ENCODE results near the gene TENM4. TPM values are rescaled to one million over a fixed set of nuclear protein-coding genes. Genes with fewer than 3 reads are reported as not detected.
"Not testable (repeated sequence)": the region's sequence is repeated elsewhere in the genome, so short reads cannot be mapped to it uniquely, and the experiment has no call there.

TENM4 gene
- total RNA-seq, 4 donors from 2014 or later = 5.5 to 12.3 (median 8.9) TPM

GRCh38 chr11:79227767-79228755, 212.8 kb downstream of the TENM4 start:
- 65 to 68% methylated on average over 9 to 11 of the region's 13 CpGs for WGBS, 2 donors (ENCODE audit: low coverage in 1 of 2)
- no peak overlapping the region for H3K27ac ChIP-seq

GRCh38 chr11:79227308-79227707, 213.5 kb downstream of the TENM4 start:
- H3K4me1 ChIP-seq = no peaks in the 10 kb centered on the region
- no peaks in the 10 kb centered on the region for H3K9me3 ChIP-seq
- no peak for TF ChIP-seq POLR2AphosphoS5 (IDR thresholded peaks at IDR 0.05)
- no peak for TF ChIP-seq EP300 (IDR thresholded peaks at IDR 0.05)
- TF ChIP-seq CTCF (IDR thresholded peaks at IDR 0.05) = no peak
- no peak for TF ChIP-seq POLR2A (IDR thresholded peaks at IDR 0.05)
- H3K4me3 ChIP-seq = no peak overlapping the region
- 90 to 100% methylated on average over 2 of the region's 5 CpGs for WGBS, 2 donors (ENCODE audit: low coverage in 1 of 2)
- no peaks in the 10 kb centered on the region for H3K36me3 ChIP-seq
- H3K27me3 ChIP-seq = no peaks in the 10 kb centered on the region
- ATAC-seq = no peak
- no peak overlapping the region for H3K27ac ChIP-seq

More at GRCh38 chr11:79227767-79228755, 212.8 kb downstream of the TENM4 start:
- Histone ChIP-seq H3K27me3 (no peaks in the 10 kb centered on the region), H3K9me3 (no peaks in the 10 kb centered on the region), H3K4me1 (no peaks in the 10 kb centered on the region), H3K36me3 (no peaks in the 10 kb centered on the region), H3K4me3 (no peak overlapping the region)
- no peak for ATAC-seq
- TF ChIP-seq EP300 (IDR thresholded peaks at IDR 0.05) = no peak
- TF ChIP-seq POLR2A (IDR thresholded peaks at IDR 0.05) = no peak
- TF ChIP-seq POLR2AphosphoS5 (IDR thresholded peaks at IDR 0.05) = no peak
- TF ChIP-seq CTCF (IDR thresholded peaks at IDR 0.05) = no peak

GRCh38 chr11:79226126-79226525, 214.7 kb downstream of the TENM4 start:
- Histone ChIP-seq H3K27ac (no peak overlapping the region), H3K36me3 (no peaks in the 10 kb centered on the region), H3K4me1 (no peaks in the 10 kb centered on the region), H3K9me3 (no peaks in the 10 kb centered on the region), H3K4me3 (no peak overlapping the region), H3K27me3 (no peaks in the 10 kb centered on the region)
- ATAC-seq = no peak
- 33 to 34% methylated on average over 1 to 4 of the region's 4 CpGs for WGBS, 2 donors (ENCODE audit: low coverage in 1 of 2)
- TF ChIP-seq POLR2A (IDR thresholded peaks at IDR 0.05) = no peak
- TF ChIP-seq POLR2AphosphoS5 (IDR thresholded peaks at IDR 0.05) = no peak
- TF ChIP-seq EP300 (IDR thresholded peaks at IDR 0.05) = no peak
- no peak for TF ChIP-seq CTCF (IDR thresholded peaks at IDR 0.05)

- not testable (repeated sequence) for H3K9me3 ChIP-seq, ATAC-seq, H3K27ac ChIP-seq, H3K27me3 ChIP-seq, H3K36me3 ChIP-seq, H3K4me3 ChIP-seq, H3K4me1 ChIP-seq
- WGBS, 2 donors (ENCODE audit: low coverage in 1 of 2) = 99% methylated on average over 5 of the region's 5 CpGs; no CpG with 5 or more reads in 1 of the 2 donors
Observed at GRCh38 chr11:79222163-79222562, 218.7 kb downstream of the TENM4 start.

GRCh38 chr11:79221444-79222130, 219.2 kb downstream of the TENM4 start:
- TF ChIP-seq CTCF (IDR thresholded peaks at IDR 0.05) = no peak
- no peak for TF ChIP-seq POLR2AphosphoS5 (IDR thresholded peaks at IDR 0.05)
- TF ChIP-seq EP300 (IDR thresholded peaks at IDR 0.05) = no peak
- no peak for TF ChIP-seq POLR2A (IDR thresholded peaks at IDR 0.05)
- H3K36me3 ChIP-seq = no peaks in the 10 kb centered on the region
- no peaks in the 10 kb centered on the region for H3K9me3 ChIP-seq
- H3K4me1 ChIP-seq = no peaks in the 10 kb centered on the region
- H3K27me3 ChIP-seq = no peaks in the 10 kb centered on the region
- H3K27ac ChIP-seq = no peak overlapping the region
- no peak overlapping the region for H3K4me3 ChIP-seq
- ATAC-seq = no peak
- WGBS, 2 donors (ENCODE audit: low coverage in 1 of 2) = 83% methylated on average over 8 of the region's 10 CpGs; no CpG with 5 or more reads in 1 of the 2 donors
